Astrocyte (in vitro differentiated cells and primary cell): ENCODE measurements around the gene PCYOX1L. TPM values are rescaled to one million over a fixed set of nuclear protein-coding genes. Genes with fewer than 3 reads are reported as not detected.

Source experiments
- DNase-seq: peaks from one replicate; pipeline ENCODE4 v3.0.0-alpha.2; 2010; ENCODE audit warnings: low read depth
- FAIRE-seq: peaks from 2 replicates; lab custom pipeline; 2011; peaks lifted over from hg19 to GRCh38; lab: Jason Lieb, UNC
- H2AFZ ChIP-seq: 2 replicates; pipeline ENCODE4 v1.6.0; 2012; ENCODE audit warnings: low read depth, low read length, inconsistent platforms
- H3K27ac ChIP-seq: 2 replicates; pipeline ENCODE4 v1.5.1; 2011; ENCODE audit warnings: low read depth, low read length, inconsistent platforms
- H3K27me3 ChIP-seq: 2 replicates; pipeline ENCODE4 v1.6.0; 2011; ENCODE audit warnings: low read length, inconsistent platforms; ENCODE audit not compliant: insufficient read depth
- H3K36me3 ChIP-seq: 2 replicates; pipeline ENCODE4 v1.5.1; 2011; ENCODE audit warnings: low read length, inconsistent platforms; ENCODE audit not compliant: insufficient read depth
- H3K4me1 ChIP-seq: 2 replicates; pipeline ENCODE4 v1.5.1; 2011; ENCODE audit warnings: low read length, inconsistent platforms; ENCODE audit not compliant: insufficient read depth
- H3K4me2 ChIP-seq: 2 replicates; pipeline ENCODE4 v1.6.0; 2012; ENCODE audit warnings: low read length, inconsistent platforms
- H3K4me3 ChIP-seq: 2 replicates; pipeline ENCODE4 v1.5.1; 2011; ENCODE audit warnings: low read depth, mild to moderate bottlenecking, low read length, inconsistent platforms; ENCODE audit not compliant: insufficient read depth
- H3K79me2 ChIP-seq: 2 replicates; pipeline ENCODE4 v1.6.0; 2012; ENCODE audit warnings: mild to moderate bottlenecking, low read length, inconsistent platforms; ENCODE audit not compliant: insufficient read depth
- H3K9ac ChIP-seq: 2 replicates; pipeline ENCODE4 v1.6.0; 2012; ENCODE audit warnings: mild to moderate bottlenecking, low read length, inconsistent platforms
- H3K9me3 ChIP-seq: 2 replicates; pipeline ENCODE4 v1.5.1; 2012; ENCODE audit warnings: low read depth, mild to moderate bottlenecking, low read length, inconsistent platforms; ENCODE audit not compliant: insufficient read depth
- H4K20me1 ChIP-seq: 2 replicates; pipeline ENCODE4 v1.6.0; 2012; ENCODE audit warnings: low read length, inconsistent platforms; ENCODE audit not compliant: insufficient read depth
- H3K27ac Mint-ChIP-seq: one replicate; pipeline ENCODE4 v1.8.0; 2021; ENCODE audit warnings: mild to moderate bottlenecking, mixed read lengths; ENCODE audit not compliant: unreplicated experiment
- H3K27me3 Mint-ChIP-seq: one replicate; pipeline ENCODE4 v1.8.0; 2021; ENCODE audit warnings: low read depth, mixed read lengths; ENCODE audit not compliant: unreplicated experiment
- H3K36me3 Mint-ChIP-seq: one replicate; pipeline ENCODE4 v1.8.0; 2021; ENCODE audit warnings: low read depth, mixed read lengths; ENCODE audit not compliant: unreplicated experiment
- H3K4me1 Mint-ChIP-seq: one replicate; pipeline ENCODE4 v1.8.0; 2021; ENCODE audit warnings: low read depth, mixed read lengths; ENCODE audit not compliant: unreplicated experiment
- H3K4me3 Mint-ChIP-seq: one replicate; pipeline ENCODE4 v1.8.0; 2021; ENCODE audit warnings: mild to moderate bottlenecking, moderate library complexity, mixed read lengths; ENCODE audit not compliant: unreplicated experiment
- H3K9me3 Mint-ChIP-seq: one replicate; pipeline ENCODE4 v1.8.0; 2021; ENCODE audit warnings: mild to moderate bottlenecking, mixed read lengths; ENCODE audit not compliant: unreplicated experiment
- EZH2 ChIP-seq: IDR thresholded peaks from 2 replicates; pipeline ENCODE4 v1.6.1; 2012; ENCODE audit warnings: mild to moderate bottlenecking, low read length, inconsistent platforms; ENCODE audit not compliant: insufficient read depth
- total RNA-seq: library from RNA; stranded (reverse); gene quantifications from 2 replicates; pipeline ENCODE4 v1.2.1, GENCODE V29; 2021
- TF ChIP-seq, protein P1 (sequence below): IDR thresholded peaks from 2 replicates; pipeline ENCODE4 v1.5.1; 2011; ENCODE audit warnings: low read depth, mild to moderate bottlenecking, inconsistent platforms, low read length, moderate library complexity; ENCODE audit not compliant: insufficient read depth

The PCYOX1L gene
- total RNA-seq, 1 donor from 2014 or later: 16.6 TPM

DNA sequence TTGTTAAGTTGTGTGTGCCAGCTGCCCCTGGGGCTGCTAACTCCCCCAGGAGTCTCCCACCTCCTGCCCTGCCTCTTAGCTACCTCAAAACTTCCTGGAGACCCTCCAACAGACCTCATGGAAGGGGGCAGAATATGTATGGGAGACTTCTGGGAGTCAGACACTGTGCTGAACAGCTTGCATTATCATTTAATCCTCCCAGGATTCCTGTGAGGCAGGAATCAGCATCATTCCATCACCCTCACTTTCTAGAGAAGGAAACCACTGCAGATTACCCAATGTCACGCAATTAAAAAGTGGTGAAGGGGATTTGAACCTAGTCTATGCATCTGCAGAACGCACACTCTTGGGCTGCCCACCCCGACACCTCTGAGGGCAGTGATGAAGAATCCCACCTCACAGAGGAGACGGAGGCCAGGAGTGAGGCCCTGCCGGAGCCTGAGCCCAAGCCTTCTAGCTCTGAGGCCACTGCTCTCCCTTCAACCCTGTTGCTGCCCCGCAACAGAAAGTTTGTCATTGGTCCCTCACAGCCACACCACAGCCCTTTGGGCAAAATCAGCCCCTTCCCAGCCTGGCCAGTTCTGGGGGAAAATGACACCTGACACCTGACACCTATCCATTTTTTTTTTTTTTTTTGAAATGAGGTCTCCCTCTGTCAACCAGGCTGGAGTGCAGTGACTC lies 51.6 kb downstream of the PCYOX1L start:
- H3K9ac ChIP-seq: peak overlapping the region; percentile 93
- H3K27me3 ChIP-seq: no peaks in the 10 kb centered on the region
- Mint-ChIP-seq H3K27me3 (no peaks in the 10 kb centered on the region), H3K4me3 (peak overlapping the region; percentile 94), H3K9me3 (no peaks in the 10 kb centered on the region), H3K4me1 (peaks cover 52% of the 10 kb centered on the region), H3K36me3 (no peaks in the 10 kb centered on the region), H3K27ac (no peak overlapping the region)
- peaks cover 68% of the 10 kb centered on the region for H3K4me1 ChIP-seq
- peak overlapping the region; percentile 96 for H3K4me2 ChIP-seq
- TF ChIP-seq, protein P1, sequence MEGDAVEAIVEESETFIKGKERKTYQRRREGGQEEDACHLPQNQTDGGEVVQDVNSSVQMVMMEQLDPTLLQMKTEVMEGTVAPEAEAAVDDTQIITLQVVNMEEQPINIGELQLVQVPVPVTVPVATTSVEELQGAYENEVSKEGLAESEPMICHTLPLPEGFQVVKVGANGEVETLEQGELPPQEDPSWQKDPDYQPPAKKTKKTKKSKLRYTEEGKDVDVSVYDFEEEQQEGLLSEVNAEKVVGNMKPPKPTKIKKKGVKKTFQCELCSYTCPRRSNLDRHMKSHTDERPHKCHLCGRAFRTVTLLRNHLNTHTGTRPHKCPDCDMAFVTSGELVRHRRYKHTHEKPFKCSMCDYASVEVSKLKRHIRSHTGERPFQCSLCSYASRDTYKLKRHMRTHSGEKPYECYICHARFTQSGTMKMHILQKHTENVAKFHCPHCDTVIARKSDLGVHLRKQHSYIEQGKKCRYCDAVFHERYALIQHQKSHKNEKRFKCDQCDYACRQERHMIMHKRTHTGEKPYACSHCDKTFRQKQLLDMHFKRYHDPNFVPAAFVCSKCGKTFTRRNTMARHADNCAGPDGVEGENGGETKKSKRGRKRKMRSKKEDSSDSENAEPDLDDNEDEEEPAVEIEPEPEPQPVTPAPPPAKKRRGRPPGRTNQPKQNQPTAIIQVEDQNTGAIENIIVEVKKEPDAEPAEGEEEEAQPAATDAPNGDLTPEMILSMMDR: no peak
- peaks cover 3% of the 10 kb centered on the region for H3K36me3 ChIP-seq
- H3K79me2 ChIP-seq: peaks cover 79% of the 10 kb centered on the region
- DNase-seq (no peak), FAIRE-seq (no peak)
- H3K27ac ChIP-seq: peak overlapping the region; percentile 97
- peaks cover 74% of the 10 kb centered on the region for H4K20me1 ChIP-seq
- H3K4me3 ChIP-seq: peak overlapping the region; percentile 89
- no peaks in the 10 kb centered on the region for H3K9me3 ChIP-seq
- H2AFZ ChIP-seq: no peak overlapping the region

DNA sequence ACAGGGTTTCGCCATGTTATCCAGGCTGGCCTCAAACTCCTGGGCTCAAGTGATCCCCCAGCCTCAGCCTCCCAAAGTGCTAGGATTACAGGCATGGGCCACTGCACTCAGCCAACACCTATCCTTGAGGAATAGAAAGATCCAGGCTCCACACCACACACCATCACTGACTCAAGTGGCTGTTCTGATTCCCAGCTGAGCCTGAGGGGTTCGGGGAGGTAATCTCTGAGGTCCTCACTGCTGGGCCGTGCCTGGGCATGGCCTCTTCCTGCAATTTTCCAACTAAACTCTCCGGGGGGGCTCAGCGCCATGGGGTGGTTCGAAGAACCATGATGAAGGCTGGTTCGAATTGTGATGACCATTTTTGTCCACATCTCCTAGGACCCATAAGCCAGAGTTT lies 52.2 kb downstream of the PCYOX1L start:
- FAIRE-seq: no peak
- Histone ChIP-seq H4K20me1 (peaks cover 81% of the 10 kb centered on the region), H3K36me3 (peaks cover 3% of the 10 kb centered on the region)

More for the DNA sequence above, 52.2 kb downstream of the PCYOX1L start:
- peaks cover 5% of the 10 kb centered on the region for H3K36me3 Mint-ChIP-seq
- Histone ChIP-seq H3K4me1 (peaks cover 68% of the 10 kb centered on the region), H3K27ac (no peak overlapping the region), H3K4me2 (peak overlapping the region; percentile 96), H2AFZ (no peak overlapping the region), H3K27me3 (no peaks in the 10 kb centered on the region), H3K9me3 (no peaks in the 10 kb centered on the region), H3K4me3 (peak overlapping the region; percentile 89), H3K79me2 (peaks cover 85% of the 10 kb centered on the region), H3K9ac (peak overlapping the region; percentile 93)
- no peaks in the 10 kb centered on the region for H3K27me3 Mint-ChIP-seq
- H3K9me3 Mint-ChIP-seq: no peaks in the 10 kb centered on the region
- TF ChIP-seq EZH2: no peak
- TF ChIP-seq, protein P1: no peak
- no peak for DNase-seq
- H3K4me1 Mint-ChIP-seq: peaks cover 52% of the 10 kb centered on the region
- no peak overlapping the region for H3K27ac Mint-ChIP-seq
- peak overlapping the region; percentile 94 for H3K4me3 Mint-ChIP-seq
